ENCODE data around the gene POLR1C.

POLR1C gene

GRCh38 chr6:43509142-43509983 is 7.5 kb upstream of the POLR1C start:
- Histone ChIP-seq H3K9me3 (ENCODE audit: insufficient read depth, low read depth, low read length) (no peaks in the 10 kb centered on the region), H3K4me2 (ENCODE audit: low read depth, low read length, poor library complexity, severe bottlenecking) (no peak overlapping the region), H3K9me2 (replicated peaks; ENCODE audit: low read depth, low read length) (no peaks in the 10 kb centered on the region), H3K4me1 (ENCODE audit: insufficient read depth, low read length, poor library complexity, severe bottlenecking) (peaks cover 4% of the 10 kb centered on the region), H3K9ac (ENCODE audit: low read depth, low read length, poor library complexity, severe bottlenecking) (no peak overlapping the region), H3K4me3 (ENCODE audit: low read length, poor library complexity, severe bottlenecking) (no peak overlapping the region), H3K79me2 (ENCODE audit: insufficient read depth, low read length) (peaks cover 10% of the 10 kb centered on the region; the same call in 1 of the 2 replicates), H4K20me1 (ENCODE audit: insufficient read depth, low read length, poor library complexity, severe bottlenecking) (peaks cover 11% of the 10 kb centered on the region), H3K27me3 (ENCODE audit: insufficient read depth, low read length, poor library complexity, severe bottlenecking) (no peaks in the 10 kb centered on the region), H3K36me3 (ENCODE audit: insufficient read depth, low read length) (peaks cover 21% of the 10 kb centered on the region; the same call in 1 of the 2 replicates), H3F3A (ENCODE audit: low read depth) (peaks cover 2% of the 10 kb centered on the region; the same call in 1 of the 2 replicates), H2AFZ (ENCODE audit: low read length) (no peak overlapping the region)
- TF ChIP-seq CTCF (conservative IDR thresholded peaks at IDR 0.05; ENCODE audit: low read length): no peak
- no peak for TF ChIP-seq EZH2phosphoT487 (IDR thresholded peaks at IDR 0.05; ENCODE audit: borderline replicate concordance)

GRCh38 chr6:43509984-43510826 is 6.7 kb upstream of the POLR1C start, which contains the start of gene LRRC73:
Gene LRRC73, minus strand, starts transcription at chr6:43510346. Its CDS starts 561 bp downstream, at chr6:43509785.
- no peak within 1 kb of the TSS for H3K9ac ChIP-seq (ENCODE audit: low read depth, low read length, poor library complexity, severe bottlenecking)
- H3K4me3 ChIP-seq (ENCODE audit: low read length, poor library complexity, severe bottlenecking): no peak within 1 kb of the TSS
- peaks cover 19% of the 10 kb centered on the region for H3K79me2 ChIP-seq (ENCODE audit: insufficient read depth, low read length)

More at GRCh38 chr6:43509984-43510826, 6.7 kb upstream of the POLR1C start, which contains the start of gene LRRC73:
- H2AFZ ChIP-seq (ENCODE audit: low read length): no peak within 1 kb of the TSS
- no peaks in the 10 kb centered on the region for H3K9me3 ChIP-seq (ENCODE audit: insufficient read depth, low read depth, low read length)
- H3K4me2 ChIP-seq (ENCODE audit: low read depth, low read length, poor library complexity, severe bottlenecking): no peak within 1 kb of the TSS
- H3F3A ChIP-seq (ENCODE audit: low read depth): peaks cover 2% of the 10 kb centered on the region; the same call in 1 of the 2 replicates
- H3K9me2 ChIP-seq (replicated peaks; ENCODE audit: low read depth, low read length): no peaks in the 10 kb centered on the region
- H4K20me1 ChIP-seq (ENCODE audit: insufficient read depth, low read length, poor library complexity, severe bottlenecking): peaks cover 13% of the 10 kb centered on the region
- H3K36me3 ChIP-seq (ENCODE audit: insufficient read depth, low read length): peaks cover 15% of the 10 kb centered on the region; the same call in 1 of the 2 replicates
- H3K27me3 ChIP-seq (ENCODE audit: insufficient read depth, low read length, poor library complexity, severe bottlenecking): no peaks in the 10 kb centered on the region
- TF ChIP-seq CTCF (conservative IDR thresholded peaks at IDR 0.05; ENCODE audit: low read length) (no peak), EZH2phosphoT487 (IDR thresholded peaks at IDR 0.05; ENCODE audit: borderline replicate concordance) (no peak)
- H3K4me1 ChIP-seq (ENCODE audit: insufficient read depth, low read length, poor library complexity, severe bottlenecking): peaks cover 11% of the 10 kb centered on the region
